Smooth muscle cell (in vitro differentiated cells): ENCODE results near the gene COL5A1. TPM values are rescaled to one million over a fixed set of nuclear protein-coding genes. Genes with fewer than 3 reads are reported as not detected.
A peak's percentile ranks its signal among the peaks of the same experiment; 100 is the strongest.

Source experiments
- DNase-seq: peaks from one replicate; lab custom pipeline; 2025; ENCODE audit not compliant: unreplicated experiment; lab: John Stamatoyannopoulos, UW
- H2AFZ ChIP-seq: fragments of 200-600 bp; sonication (generic); 2 replicates; pipeline ENCODE4 v1.6.0; 2016; ENCODE audit warnings: antibody characterized with exemption, low read depth, mild to moderate bottlenecking
- H3F3A ChIP-seq: fragments of 200-600 bp; sonication (generic); 2 replicates; pipeline ENCODE4 v1.6.0; 2017; ENCODE audit warnings: antibody characterized with exemption, low read depth
- H3K27ac ChIP-seq: fragments of 200-600 bp; sonication (generic); 2 replicates; pipeline ENCODE4 v1.5.1; 2016; ENCODE audit warnings: low read depth, mild to moderate bottlenecking
- H3K27me3 ChIP-seq: fragments of 200-600 bp; sonication (generic); 2 replicates; pipeline ENCODE4 v1.6.1; 2016; ENCODE audit warnings: low read depth, mild to moderate bottlenecking
- H3K36me3 ChIP-seq: fragments of 200-600 bp; sonication (generic); 2 replicates; pipeline ENCODE4 v1.5.1; 2016; ENCODE audit warnings: low read depth
- H3K4me1 ChIP-seq: fragments of 200-600 bp; sonication (generic); 2 replicates; pipeline ENCODE4 v1.5.1; 2016; ENCODE audit warnings: low read depth
- H3K4me2 ChIP-seq: fragments of 200-600 bp; sonication (generic); 2 replicates; pipeline ENCODE4 v1.6.0; 2016; ENCODE audit warnings: mild to moderate bottlenecking
- H3K4me3 ChIP-seq: fragments of 200-600 bp; sonication (generic); 2 replicates; pipeline ENCODE4 v1.5.1; 2016; ENCODE audit warnings: mild to moderate bottlenecking
- H3K79me2 ChIP-seq: fragments of 200-600 bp; sonication (generic); 2 replicates; pipeline ENCODE4 v1.6.0; 2016; ENCODE audit warnings: low read depth, mild to moderate bottlenecking
- H3K9ac ChIP-seq: fragments of 200-600 bp; sonication (generic); 2 replicates; pipeline ENCODE4 v1.6.0; 2016; ENCODE audit warnings: low read depth
- H3K9me3 ChIP-seq: fragments of 200-600 bp; sonication (generic); replicated peaks from 2 replicates; pipeline ENCODE4 v1.5.1; 2016; ENCODE audit warnings: low read depth
- H4K20me1 ChIP-seq: fragments of 200-600 bp; sonication (generic); 2 replicates; pipeline ENCODE4 v1.6.0; 2016; ENCODE audit warnings: low read depth
- WGBS: methylation state at CpG from one replicate; pipeline ENCODE4 v1.1.7; 2016; ENCODE audit warnings: low lambda C conversion rate; 5-methylcytosine and 5-hydroxymethylcytosine counted together
- polyA plus RNA-seq: library from polyadenylated mRNA; unstranded; fragments of >200 nt; fragmentation: Nextera tagmentation; extraction: Ambion mirVana; gene quantifications from 2 replicates; pipeline ENCODE4 v1.2.1, GENCODE V29; 2016
- total RNA-seq: library from RNA; depleted of rRNA; stranded (reverse); fragments of >200 nt; gene quantifications from 2 replicates; pipeline ENCODE4 v1.2.3, GENCODE V29; 2014
- TF ChIP-seq, protein P1 (sequence below): fragments of 200-600 bp; sonication (generic); IDR thresholded peaks from 2 replicates; pipeline ENCODE4 v1.5.1; 2017; ENCODE audit warnings: borderline replicate concordance, mild to moderate bottlenecking, antibody characterized with exemption; ENCODE audit not compliant: insufficient read depth, poor library complexity, severe bottlenecking

COL5A1 gene
- total and polyA plus RNA-seq, 2 experiments from 2014 or later = 1,084 to 1,443 TPM

DNA sequence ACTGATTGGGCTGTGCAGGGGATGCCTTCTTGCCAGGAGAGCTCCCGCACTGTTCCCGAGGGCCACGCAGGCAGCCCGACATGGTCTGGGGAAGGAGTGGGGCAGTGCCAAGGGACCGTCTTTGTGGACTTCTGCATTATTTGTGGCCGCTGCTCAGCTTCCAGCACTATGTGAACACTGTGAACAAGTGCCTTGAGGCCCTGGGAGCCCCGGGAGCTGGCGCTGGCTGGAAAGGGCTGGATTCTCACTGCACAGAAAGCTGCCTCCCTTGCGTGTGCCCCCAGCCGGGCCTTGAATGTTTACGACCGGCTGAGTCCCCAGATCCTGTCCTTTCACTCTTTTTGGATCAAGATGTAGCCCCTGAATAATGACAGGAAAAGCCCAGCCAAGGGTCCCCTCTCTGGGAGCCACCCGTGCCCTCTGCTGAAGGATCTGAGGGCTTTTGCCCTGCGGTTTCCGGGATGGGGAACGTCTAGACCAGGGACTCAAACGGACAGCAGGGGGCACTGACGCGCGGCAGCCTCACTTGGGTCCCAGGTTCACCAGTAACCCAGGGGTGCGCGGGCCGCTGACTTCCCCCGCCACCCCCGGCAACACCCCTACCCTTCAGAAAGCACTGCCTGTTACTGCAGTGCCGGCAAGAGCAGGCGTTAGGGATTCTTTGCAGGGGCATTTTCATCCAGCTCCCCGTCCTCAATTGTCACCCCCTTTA, 140.1 kb downstream of the COL5A1 start:
- Histone ChIP-seq H3K9ac (no peak overlapping the region), H3F3A (peaks cover 95% of the 10 kb centered on the region), H3K27me3 (no peaks in the 10 kb centered on the region), H3K4me1 (no peaks in the 10 kb centered on the region), H3K36me3 (peaks cover 3% of the 10 kb centered on the region), H3K4me3 (no peak overlapping the region), H3K9me3 (no peaks in the 10 kb centered on the region), H3K4me2 (no peak overlapping the region), H4K20me1 (peaks cover 100% of the 10 kb centered on the region), H3K27ac (peak overlapping the region; percentile 68), H2AFZ (no peak overlapping the region), H3K79me2 (peaks cover 18% of the 10 kb centered on the region)
- TF ChIP-seq, protein P1, sequence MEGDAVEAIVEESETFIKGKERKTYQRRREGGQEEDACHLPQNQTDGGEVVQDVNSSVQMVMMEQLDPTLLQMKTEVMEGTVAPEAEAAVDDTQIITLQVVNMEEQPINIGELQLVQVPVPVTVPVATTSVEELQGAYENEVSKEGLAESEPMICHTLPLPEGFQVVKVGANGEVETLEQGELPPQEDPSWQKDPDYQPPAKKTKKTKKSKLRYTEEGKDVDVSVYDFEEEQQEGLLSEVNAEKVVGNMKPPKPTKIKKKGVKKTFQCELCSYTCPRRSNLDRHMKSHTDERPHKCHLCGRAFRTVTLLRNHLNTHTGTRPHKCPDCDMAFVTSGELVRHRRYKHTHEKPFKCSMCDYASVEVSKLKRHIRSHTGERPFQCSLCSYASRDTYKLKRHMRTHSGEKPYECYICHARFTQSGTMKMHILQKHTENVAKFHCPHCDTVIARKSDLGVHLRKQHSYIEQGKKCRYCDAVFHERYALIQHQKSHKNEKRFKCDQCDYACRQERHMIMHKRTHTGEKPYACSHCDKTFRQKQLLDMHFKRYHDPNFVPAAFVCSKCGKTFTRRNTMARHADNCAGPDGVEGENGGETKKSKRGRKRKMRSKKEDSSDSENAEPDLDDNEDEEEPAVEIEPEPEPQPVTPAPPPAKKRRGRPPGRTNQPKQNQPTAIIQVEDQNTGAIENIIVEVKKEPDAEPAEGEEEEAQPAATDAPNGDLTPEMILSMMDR = peak; percentile 21
- WGBS = 89% methylated on average over 26 of the region's 28 CpGs
- DNase-seq = no peak

DNA sequence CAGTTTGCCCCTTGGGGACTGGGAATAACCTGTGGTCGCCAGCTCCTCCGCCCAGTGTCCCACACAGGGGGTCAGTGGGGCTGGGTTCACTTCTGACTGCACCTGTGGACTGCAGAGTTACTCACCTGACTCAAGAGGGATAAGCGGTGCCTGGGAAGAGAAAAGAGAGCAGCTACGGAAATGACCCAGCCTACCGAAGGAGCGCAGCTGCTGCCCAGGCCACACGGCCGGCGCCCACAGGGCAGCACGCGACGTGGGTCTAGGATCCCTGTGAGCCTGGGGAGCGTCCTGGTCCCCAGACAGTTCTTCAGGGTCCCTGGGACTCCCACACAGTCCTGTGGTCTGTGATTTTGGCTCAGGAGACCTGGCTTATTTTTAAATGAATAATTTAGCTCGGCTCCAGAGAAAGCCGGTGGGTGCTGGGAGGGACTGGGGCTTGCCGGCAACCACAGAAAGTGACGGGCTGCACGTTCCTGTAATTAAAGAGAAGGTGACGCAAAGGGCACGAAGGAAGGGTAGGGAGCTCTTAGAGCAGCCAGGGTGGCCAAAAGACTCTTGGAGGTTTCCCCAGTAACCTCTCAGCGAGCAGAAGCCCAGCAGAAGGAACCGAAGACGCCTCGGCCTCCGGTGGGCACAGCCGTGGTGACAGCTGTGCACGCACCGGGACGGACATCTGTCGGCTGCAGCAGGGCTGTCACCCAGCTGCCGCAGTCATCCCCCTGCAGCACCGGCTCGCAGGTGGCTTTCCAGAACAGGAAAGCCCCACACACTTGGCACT, 141.5 kb downstream of the COL5A1 start:
- 96% methylated on average over 33 of the region's 33 CpGs for WGBS
- Histone ChIP-seq H3F3A (peaks cover 98% of the 10 kb centered on the region), H3K4me1 (no peaks in the 10 kb centered on the region), H3K4me3 (no peak overlapping the region), H2AFZ (no peak overlapping the region), H3K36me3 (peaks cover 3% of the 10 kb centered on the region), H4K20me1 (peaks cover 100% of the 10 kb centered on the region), H3K27ac (peak overlapping the region; percentile 68), H3K4me2 (no peak overlapping the region), H3K27me3 (no peaks in the 10 kb centered on the region), H3K9me3 (no peaks in the 10 kb centered on the region), H3K9ac (no peak overlapping the region), H3K79me2 (peaks cover 10% of the 10 kb centered on the region)
- no peak for DNase-seq
- TF ChIP-seq, protein P1 = no peak

DNA sequence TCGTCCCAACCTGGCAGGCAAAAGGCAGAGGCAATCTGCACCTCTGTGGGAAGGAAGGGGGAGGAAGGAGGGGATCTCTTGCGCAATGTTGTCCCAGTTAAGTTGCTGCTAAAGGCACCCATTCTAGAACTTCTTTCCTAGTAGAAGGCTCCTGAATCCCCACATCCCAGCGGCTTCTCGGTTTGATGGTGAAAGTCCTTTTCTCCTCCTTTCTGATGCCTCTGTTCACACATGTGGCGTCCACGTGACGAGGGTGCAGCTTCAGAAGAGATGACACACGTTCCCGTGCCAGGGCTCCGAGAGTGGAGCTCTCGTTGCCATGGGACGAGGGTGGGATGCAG, 142.1 kb downstream of the COL5A1 start:
- peaks cover 100% of the 10 kb centered on the region for H4K20me1 ChIP-seq
- no peak overlapping the region for H2AFZ ChIP-seq
- TF ChIP-seq, protein P1 = no peak
- peaks cover 97% of the 10 kb centered on the region for H3F3A ChIP-seq
- H3K4me2 ChIP-seq = no peak overlapping the region
- no peak for DNase-seq
- H3K27ac ChIP-seq = peak overlapping the region; percentile 68
- H3K27me3 ChIP-seq = no peaks in the 10 kb centered on the region
- no peaks in the 10 kb centered on the region for H3K9me3 ChIP-seq
- peaks cover 9% of the 10 kb centered on the region for H3K79me2 ChIP-seq
- no peaks in the 10 kb centered on the region for H3K4me1 ChIP-seq
- H3K4me3 ChIP-seq = no peak overlapping the region
- no peak overlapping the region for H3K9ac ChIP-seq
- peaks cover 3% of the 10 kb centered on the region for H3K36me3 ChIP-seq
- WGBS = 95% methylated on average over 12 of the region's 12 CpGs
